GM21717 (cell line): ENCODE measurements around the gene ATIC.

ENCODE experiments used
- ATAC-seq: cut with Tn5 transposase; IDR thresholded peaks from one replicate; pipeline ENCODE4 v1.9.1; 2021; ENCODE audit warnings: mild to moderate bottlenecking, moderate library complexity; ENCODE audit not compliant: unreplicated experiment

The ATIC gene

GRCh38 chr2:215311625-215312396, at the start of gene ATIC:
ATIC (plus strand) TSS chr2:215312059; CDS start chr2:215312143, 84 bp downstream.
- peak; percentile 100 for ATAC-seq

DNA sequence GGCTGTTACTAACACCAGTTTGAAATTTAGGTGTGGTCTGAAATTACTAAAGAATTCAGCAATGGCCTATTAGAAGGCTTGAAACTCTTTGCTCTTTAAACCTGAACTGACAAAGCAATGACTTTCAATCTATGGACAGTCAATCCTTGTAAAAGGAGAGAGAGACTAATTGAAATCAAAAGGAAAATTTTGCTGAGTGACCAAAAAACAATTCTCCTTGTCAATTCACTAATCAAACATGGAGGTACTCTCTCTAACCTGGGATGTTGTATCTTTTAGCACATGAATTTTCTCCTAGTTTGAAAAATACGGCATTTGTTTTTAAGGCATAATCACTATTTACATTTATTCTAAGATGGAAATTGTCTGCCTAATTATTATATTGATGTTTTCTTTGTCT, 49.6 kb upstream of the ATIC start:
- ATAC-seq: no peak

GRCh38 chr2:215262741-215263362, 49.0 kb upstream of the ATIC start:
- ATAC-seq: no peak

GRCh38 chr2:215264374-215264773, 47.5 kb upstream of the ATIC start:
- ATAC-seq: no peak

DNA sequence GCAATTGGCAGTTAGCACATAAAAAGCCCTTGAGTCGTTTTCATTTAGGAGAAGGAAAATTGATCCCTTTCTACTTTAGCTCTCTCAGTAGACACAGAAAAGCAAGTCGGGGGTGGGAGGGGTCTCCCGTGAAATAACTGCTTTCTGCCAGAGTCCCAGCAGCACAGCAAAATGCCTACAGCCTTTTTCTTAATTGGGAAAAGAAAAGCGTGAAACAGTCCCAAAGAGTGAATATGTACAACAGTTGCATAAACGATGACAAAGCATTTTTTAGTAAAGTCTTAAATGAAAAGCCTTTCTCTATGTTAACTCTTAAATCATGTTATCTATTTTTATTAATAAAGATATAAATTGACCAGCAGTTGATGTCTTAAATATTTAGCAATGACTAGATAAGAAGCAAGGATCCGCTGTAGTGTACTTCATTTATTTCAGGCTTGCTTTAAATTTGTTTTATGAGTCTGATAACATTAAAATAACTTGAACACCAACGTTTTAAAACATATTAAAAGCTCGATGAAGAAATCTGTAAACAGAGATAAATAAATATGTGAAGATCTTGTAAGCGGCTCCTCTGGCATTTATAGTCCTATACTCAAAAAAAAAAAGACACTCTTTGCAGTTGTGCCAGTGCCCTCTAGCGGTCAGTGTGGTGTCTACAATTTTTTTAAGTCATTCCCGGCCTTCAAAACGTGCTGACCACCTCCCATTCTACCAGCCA, 42.3 kb upstream of the ATIC start:
- ATAC-seq: no peak

DNA sequence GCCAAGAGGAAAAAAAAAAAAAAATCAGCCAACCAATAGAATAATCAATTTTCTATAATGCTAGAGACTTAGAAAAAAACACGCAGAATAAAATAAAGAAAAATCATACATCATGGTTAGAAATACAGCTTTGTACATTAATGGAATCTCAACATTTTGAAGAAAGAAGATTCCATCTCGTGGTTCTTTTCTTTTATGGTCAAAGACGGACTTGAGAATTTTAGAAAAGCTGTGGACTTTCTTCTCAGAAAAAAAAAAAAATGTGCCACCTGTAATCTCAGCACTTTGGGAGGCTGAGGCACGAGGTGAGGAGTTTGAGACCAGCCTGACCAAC, 41.8 kb upstream of the ATIC start:
- ATAC-seq: no peak

DNA sequence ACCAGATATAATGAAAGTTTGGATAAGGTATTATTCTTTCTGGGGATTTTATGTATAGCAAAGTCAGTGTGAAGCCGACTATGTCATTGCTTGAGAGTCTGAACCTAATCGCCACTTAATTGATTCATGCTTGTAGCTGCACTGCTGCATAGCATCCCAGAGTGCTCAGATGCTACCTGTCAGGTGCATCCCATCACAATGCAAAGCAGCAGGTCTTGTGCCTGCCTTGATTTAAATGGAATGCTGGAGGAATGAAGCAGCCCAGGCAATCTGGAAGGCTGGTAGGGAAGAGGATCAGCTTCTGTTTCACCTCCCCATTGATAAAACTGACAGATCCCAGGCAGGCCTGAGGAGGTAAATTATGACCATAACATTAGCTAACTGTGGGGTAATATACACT, 40.4 kb upstream of the ATIC start:
- no peak for ATAC-seq

- no peak for ATAC-seq
These were observed 38.9 kb upstream of the ATIC start for GRCh38 chr2:215272918-215273317.

GRCh38 chr2:215274829-215275228, 37.0 kb upstream of the ATIC start:
- no peak for ATAC-seq

- ATAC-seq: no peak
These were observed 36.0 kb upstream of the ATIC start for GRCh38 chr2:215275824-215276223.

- ATAC-seq: no peak
These were observed 33.9 kb upstream of the ATIC start for GRCh38 chr2:215277944-215278343.

DNA sequence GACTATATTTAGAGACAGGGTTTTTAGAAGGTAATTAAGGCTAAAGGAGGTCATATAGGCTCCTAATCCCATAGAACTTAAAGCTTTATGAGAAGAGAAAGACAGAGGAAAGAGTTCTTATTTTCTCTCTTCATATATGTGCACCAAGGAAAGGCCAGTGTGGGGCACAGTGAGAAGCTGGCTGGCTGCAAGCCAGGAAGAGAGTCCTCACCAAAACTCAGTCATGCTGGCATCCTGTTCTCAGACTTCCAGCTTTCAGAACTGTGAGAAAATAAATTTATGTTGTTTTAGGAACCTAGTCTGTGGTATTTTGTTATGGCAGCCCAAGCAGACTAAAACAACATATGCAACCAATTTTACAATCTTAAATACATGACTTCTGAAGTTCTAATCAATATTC, 31.5 kb upstream of the ATIC start:
- ATAC-seq: peak; percentile 70

- no peak for ATAC-seq
These were observed 28.6 kb upstream of the ATIC start for GRCh38 chr2:215283221-215283620.

DNA sequence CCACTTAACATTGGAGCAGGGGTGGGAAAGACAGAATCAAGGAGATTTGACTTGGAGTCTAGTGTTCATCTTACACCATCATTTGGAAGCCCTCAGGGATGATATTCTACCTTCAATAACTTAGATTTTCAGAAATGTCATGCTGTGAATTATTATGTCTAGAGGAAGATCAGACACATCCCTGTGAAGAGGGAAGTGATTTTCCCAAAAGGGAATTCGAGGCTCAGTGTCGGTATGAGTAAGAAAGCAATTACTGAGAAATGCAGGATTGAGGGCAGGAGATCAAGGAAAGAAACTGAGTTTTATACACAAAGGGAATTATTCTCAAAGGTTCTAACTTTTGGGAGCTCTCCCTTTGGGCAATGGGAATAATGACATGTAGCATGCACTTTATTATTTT, 25.6 kb upstream of the ATIC start:
- ATAC-seq: no peak

GRCh38 chr2:215288112-215288815, 23.6 kb upstream of the ATIC start:
- ATAC-seq: no peak

DNA sequence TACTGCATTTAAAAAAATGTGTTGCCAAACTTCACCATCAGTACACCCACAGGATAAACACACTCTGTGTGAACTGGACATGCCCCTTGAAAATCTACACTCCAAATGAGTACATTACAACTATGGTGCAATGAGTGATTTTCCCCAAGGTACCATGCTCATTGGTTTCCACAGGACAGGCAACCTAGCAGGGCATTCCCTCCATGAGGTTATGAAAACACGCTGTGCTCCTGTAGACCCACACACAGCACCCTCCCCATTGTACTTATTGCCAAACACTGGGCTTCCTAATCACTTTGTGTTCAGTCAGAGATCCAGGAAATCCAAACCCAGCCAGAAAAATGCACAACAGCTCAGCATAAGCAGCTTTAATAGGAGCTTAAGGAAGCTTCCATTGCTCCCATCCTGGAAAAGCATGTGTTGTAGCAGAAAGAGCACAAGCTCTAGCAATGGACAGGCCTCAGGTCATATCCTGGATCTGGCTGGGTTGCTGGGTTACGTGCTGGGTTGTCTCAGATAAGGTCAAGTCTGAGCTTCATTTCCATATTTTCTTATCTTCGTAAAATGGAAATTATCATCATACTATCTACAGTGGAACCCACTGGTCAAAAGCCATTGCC, 20.8 kb upstream of the ATIC start:
- no peak for ATAC-seq

DNA sequence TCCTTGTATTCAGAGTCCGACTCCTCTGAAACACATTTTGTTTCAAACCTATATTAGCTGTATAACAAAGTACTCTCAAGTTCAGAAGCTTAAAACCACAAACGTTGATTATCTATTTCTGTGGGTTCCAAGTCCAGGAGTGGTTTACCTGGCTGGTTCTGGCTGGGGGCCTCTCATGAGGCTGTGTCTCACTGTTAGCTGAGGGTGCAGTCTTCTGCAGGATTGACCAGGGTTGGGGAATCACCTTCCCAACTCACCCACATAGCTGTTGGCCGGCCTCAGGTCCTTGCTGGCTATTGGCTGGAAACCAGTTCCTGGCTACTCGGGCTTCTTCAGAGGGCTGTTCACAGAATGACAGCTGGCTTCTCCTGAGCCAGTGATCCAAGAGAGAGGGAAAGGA, 18.0 kb upstream of the ATIC start:
- no peak for ATAC-seq

- no peak for ATAC-seq
These were observed 12.5 kb upstream of the ATIC start for GRCh38 chr2:215299337-215299859.

- no peak for ATAC-seq
These were observed 9.9 kb upstream of the ATIC start for GRCh38 chr2:215301994-215302393.

GRCh38 chr2:215311259-215311624, 617 bp upstream of the ATIC start:
- peak; percentile 36 for ATAC-seq

GRCh38 chr2:215313255-215313613, 1.4 kb downstream of the ATIC start:
- ATAC-seq: no peak
